H1 (cell line): Measurements from ENCODE around the gene MITF. TPM values are rescaled to one million over a fixed set of nuclear protein-coding genes. Genes with fewer than 3 reads are reported as not detected.

Source experiments
- CTCF ChIA-PET: fragments of 300-600 bp; sonication (Branson Sonifier 250); formaldehyde crosslinking; loops from one replicate; lab custom pipeline; 2021; ENCODE audit not compliant: partially characterized antibody; lab: Charles Lee
- POLR2A ChIA-PET: fragments of 300-600 bp; sonication (Branson Sonifier 250); formaldehyde crosslinking; loops from one replicate; lab custom pipeline; 2021; ENCODE audit warnings: inconsistent platforms; ENCODE audit not compliant: partially characterized antibody; lab: Charles Lee
- DNase-seq, 2 experiments: peaks; one replicate each; pipeline versions ENCODE4 v3.0.0 to v3.0.0-alpha.2; 2010 to 2022; ENCODE audit warnings: low spot score in 2 of 2, low read depth in 1 of 2, mixed read lengths in 1 of 2
- FAIRE-seq: peaks from 2 replicates; lab custom pipeline; 2011; peaks lifted over from hg19 to GRCh38; lab: Jason Lieb, UNC
- H2AFZ ChIP-seq: 2 replicates; pipeline ENCODE4 v1.8.1; 2012; ENCODE audit warnings: low read length, inconsistent platforms
- H2AK5ac ChIP-seq: 2 replicates; pipeline ENCODE4 v1.6.1; 2013; ENCODE audit warnings: low read depth, low read length
- H2BK120ac ChIP-seq: replicated peaks from 2 replicates; pipeline ENCODE3; 2013; ENCODE audit warnings: low read depth, low read length, inconsistent platforms
- H2BK12ac ChIP-seq: 2 replicates; pipeline ENCODE4 v1.6.1; 2013; ENCODE audit warnings: low read depth, low read length
- H2BK15ac ChIP-seq: 2 replicates; pipeline ENCODE4 v1.6.1; 2013; ENCODE audit warnings: low read length
- H2BK20ac ChIP-seq: 2 replicates; pipeline ENCODE4 v1.6.1; 2013; ENCODE audit warnings: low read length
- H2BK5ac ChIP-seq: 2 replicates; pipeline ENCODE4 v1.6.1; 2013; ENCODE audit warnings: low read depth, low read length
- H3K14ac ChIP-seq: 2 replicates; pipeline ENCODE4 v1.6.1; 2013; ENCODE audit warnings: inconsistent platforms; ENCODE audit not compliant: insufficient read length
- H3K18ac ChIP-seq: 2 replicates; pipeline ENCODE4 v1.6.1; 2013; ENCODE audit warnings: low read length; ENCODE audit errors: extremely low read depth
- H3K23ac ChIP-seq: 2 replicates; pipeline ENCODE4 v1.6.1; 2013; ENCODE audit warnings: inconsistent platforms; ENCODE audit not compliant: insufficient read length
- H3K23me2 ChIP-seq: 2 replicates; pipeline ENCODE4 v1.6.1; 2013; ENCODE audit warnings: low read depth, low read length
- H3K27ac ChIP-seq: 2 replicates; pipeline ENCODE4 v1.6.1; 2011; ENCODE audit warnings: low read depth, low read length, inconsistent platforms
- H3K27me3 ChIP-seq, 4 experiments: replicated peaks in 1 of 4; 1 replicate in 1 of 4; 2 replicates in 3 of 4; pipeline versions ENCODE4 v1.6.1 to v1.8.1; 2011 to 2013; ENCODE audit warnings: low read length in 3 of 4, mild to moderate bottlenecking in 3 of 4, inconsistent platforms in 2 of 4, mixed read lengths in 2 of 4, moderate library complexity in 1 of 4; ENCODE audit not compliant: control insufficient read depth in 3 of 4, insufficient read depth in 3 of 4; ENCODE audit errors: extremely low read depth in 1 of 4
- H3K36me3 ChIP-seq, 4 experiments: 2 replicates each; pipeline versions ENCODE4 v1.6.1 to v1.8.1; 2011 to 2013; ENCODE audit warnings: mild to moderate bottlenecking in 4 of 4, low read length in 3 of 4, moderate library complexity in 2 of 4, control low read depth in 1 of 4, inconsistent platforms in 1 of 4; ENCODE audit not compliant: insufficient read depth in 4 of 4, control insufficient read depth in 2 of 4
- H3K4ac ChIP-seq: replicated peaks from 2 replicates; pipeline ENCODE3; 2013; ENCODE audit warnings: low read length, low read depth, mixed read lengths, inconsistent platforms; ENCODE audit not compliant: insufficient read length
- H3K4me1 ChIP-seq, 4 experiments: replicated peaks in 1 of 4; 1 replicate in 1 of 4; 2 replicates in 3 of 4; pipeline versions ENCODE4 v1.6.1 to v1.8.1; 2011 to 2013; ENCODE audit warnings: low read length in 3 of 4, inconsistent platforms in 2 of 4, mixed read lengths in 1 of 4; ENCODE audit not compliant: insufficient read depth in 4 of 4, control insufficient read depth in 3 of 4
- H3K4me2 ChIP-seq, 2 experiments: 2 replicates each; pipeline versions ENCODE4 v1.6.1 to v1.8.1; 2011 to 2013; ENCODE audit warnings: low read depth in 2 of 2, low read length in 2 of 2, control low read depth in 1 of 2, inconsistent platforms in 1 of 2, mild to moderate bottlenecking in 1 of 2; ENCODE audit not compliant: insufficient read depth in 1 of 2
- H3K4me3 ChIP-seq, 4 experiments: fragments of 200-600, 300-600 bp in 1 of 4; sonication (generic), shearing (Covaris generic), sonication (Bioruptor Twin) in 1 of 4; 2 replicates each; pipeline versions ENCODE4 v1.5.1 to v1.8.1; 2011 to 2016; ENCODE audit warnings: low read length in 4 of 4, low read depth in 3 of 4, control low read depth in 2 of 4, inconsistent platforms in 2 of 4, mild to moderate bottlenecking in 2 of 4, mixed read lengths in 1 of 4, moderate library complexity in 1 of 4; ENCODE audit not compliant: insufficient read depth in 2 of 4; ENCODE audit errors: extremely low read depth in 1 of 4
- H3K56ac ChIP-seq: replicated peaks from 2 replicates; pipeline ENCODE3; 2013; ENCODE audit warnings: low read depth, mild to moderate bottlenecking, mixed read lengths, low read length, inconsistent platforms; ENCODE audit not compliant: insufficient read length
- H3K79me1 ChIP-seq: 2 replicates; pipeline ENCODE4 v1.6.1; 2013; ENCODE audit warnings: low read depth, low read length, control low read depth
- H3K79me2 ChIP-seq, 2 experiments: 2 replicates each; pipeline versions ENCODE4 v1.6.1 to v1.8.1; 2012 to 2013; ENCODE audit warnings: low read length in 2 of 2, mild to moderate bottlenecking in 2 of 2, inconsistent platforms in 1 of 2; ENCODE audit not compliant: insufficient read depth in 2 of 2, control insufficient read depth in 1 of 2
- H3K9ac ChIP-seq, 4 experiments: replicated peaks in 1 of 4; 1 replicate in 1 of 4; 2 replicates in 3 of 4; pipeline versions ENCODE4 v1.6.1 to v1.8.1; 2011 to 2013; ENCODE audit warnings: low read depth in 3 of 4, low read length in 3 of 4, control low read depth in 2 of 4, mild to moderate bottlenecking in 2 of 4, moderate library complexity in 2 of 4, inconsistent platforms in 1 of 4; ENCODE audit errors: extremely low read depth in 1 of 4
- H3K9me3 ChIP-seq, 2 experiments: 2 replicates each; pipeline versions ENCODE4 v1.6.1 to v1.8.1; 2012 to 2013; ENCODE audit warnings: mild to moderate bottlenecking in 2 of 2, moderate library complexity in 2 of 2, control low read depth in 1 of 2, inconsistent platforms in 1 of 2, low read depth in 1 of 2, low read length in 1 of 2, mixed read lengths in 1 of 2; ENCODE audit not compliant: insufficient read depth in 2 of 2
- H4K20me1 ChIP-seq, 2 experiments: replicated peaks in 1 of 2; 2 replicates each; pipeline versions ENCODE3 to v1.8.1; 2011 to 2013; ENCODE audit warnings: inconsistent platforms in 2 of 2, low read length in 2 of 2, mild to moderate bottlenecking in 1 of 2; ENCODE audit not compliant: insufficient read depth in 2 of 2, control insufficient read depth in 1 of 2
- H4K5ac ChIP-seq: 2 replicates; pipeline ENCODE4 v1.6.1; 2013; ENCODE audit warnings: low read length, low read depth, mixed read lengths, inconsistent platforms; ENCODE audit not compliant: insufficient read length
- H4K8ac ChIP-seq: 2 replicates; pipeline ENCODE4 v1.8.0; 2013; ENCODE audit warnings: mild to moderate bottlenecking, moderate library complexity, low read length, inconsistent platforms; ENCODE audit not compliant: insufficient read depth; ENCODE audit errors: extremely low read depth
- H4K91ac ChIP-seq: replicated peaks from 2 replicates; pipeline ENCODE3; 2013; ENCODE audit warnings: low read length, mixed read lengths, inconsistent platforms; ENCODE audit not compliant: insufficient read length
- BACH1 ChIP-seq: IDR thresholded peaks from 2 replicates; pipeline ENCODE4 v1.6.1; 2012; ENCODE audit warnings: low read length, improper control_type of control experiment
- FOSL1 ChIP-seq: IDR thresholded peaks from 2 replicates; pipeline ENCODE4 v1.6.1; 2011; ENCODE audit warnings: mild to moderate bottlenecking, low read depth, low read length, moderate library complexity; ENCODE audit not compliant: insufficient read depth
- KDM5A ChIP-seq: fragments of 200-600 bp; IDR thresholded peaks from 2 replicates; pipeline ENCODE4 v1.7.1; 2012; ENCODE audit warnings: mild to moderate bottlenecking, low read length, inconsistent platforms, mixed read lengths
- MAFK ChIP-seq: IDR thresholded peaks from 2 replicates; pipeline ENCODE4 v1.6.1; 2012; ENCODE audit warnings: low read depth, mild to moderate bottlenecking, improper control_type of control experiment, low read length
- POLR2AphosphoS5 ChIP-seq: IDR thresholded peaks from 2 replicates; pipeline ENCODE4 v1.6.1; 2011; ENCODE audit warnings: low read depth, low read length
- WGBS, 2 experiments: shearing (Covaris generic) in 1 of 2; methylation state at CpG; one replicate each; pipeline versions ENCODE4 v1.1.6 to v1.1.7; 2013 to 2015; ENCODE audit warnings: low lambda C conversion rate in 2 of 2, mixed read lengths in 2 of 2, inconsistent platforms in 1 of 2, low coverage in 1 of 2, missing lambda C conversion rate in 1 of 2; ENCODE audit not compliant: insufficient replicate concordance in 2 of 2, insufficient coverage in 1 of 2, insufficient read length in 1 of 2; ENCODE audit errors: extremely low coverage in 1 of 2, missing lambda C conversion rate in 1 of 2; 5-methylcytosine and 5-hydroxymethylcytosine counted together
- polyA plus RNA-seq, 7 experiments: library from polyadenylated mRNA; depleted of rRNA in 3 of 7; stranded (reverse) in 5 of 7; unstranded in 2 of 7; fragments of >200 nt in 5 of 7; fragments of 200-250 nt in 2 of 7; gene quantifications; 1 replicate in 5 of 7; 2 replicates in 1 of 7; 4 replicates in 1 of 7; pipeline versions ENCODE4 v1.2.1 to v1.2.3, GENCODE V29; 2011 to 2013; ENCODE audit warnings: missing spikeins in 2 of 7, mixed read lengths in 2 of 7
- total RNA-seq: library from RNA; stranded (reverse); fragmentation: NEBNext Ultra II Directional; extraction: Animal tissue kit (Norgen Biotek cat#: 25700); gene quantifications from 2 replicates; pipeline ENCODE4 v1.2.1, GENCODE V29; 2021

The MITF gene
- total and polyA plus RNA-seq, 2 of the 8 experiments (the other 6 are each of a cell fraction or from before 2014, with no cell fraction given), result 0.53 to 1.4 TPM

GRCh38 chr3:69869643-69870042 lies 130.4 kb downstream of the MITF start:
- H3K18ac ChIP-seq, result no peak overlapping the region
- no peak overlapping the region for H3K23ac ChIP-seq
- no peak overlapping the region for H3K9ac ChIP-seq
- no peak overlapping the region for H2AK5ac ChIP-seq
- H2AFZ ChIP-seq, result no peak overlapping the region
- no peaks in the 10 kb centered on the region for H3K79me2 ChIP-seq
- POLR2A ChIA-PET, result no interaction called here
- H4K5ac ChIP-seq, result no peak overlapping the region
- FAIRE-seq, result no peak
- no peaks in the 10 kb centered on the region for H3K9me3 ChIP-seq
- CTCF ChIA-PET, result interaction anchor here (0.5 kb wide), 1 partner anchor 17 kb away, joined by 3 read pairs; no protein-coding TSS in a partner anchor
- no peak overlapping the region for H3K14ac ChIP-seq
- no peak overlapping the region for H4K91ac ChIP-seq
- H2BK120ac ChIP-seq, result no peak overlapping the region
- H2BK12ac ChIP-seq, result no peak overlapping the region
- no peaks in the 10 kb centered on the region for H3K36me3 ChIP-seq
- H2BK5ac ChIP-seq, result no peak overlapping the region
- H3K27me3 ChIP-seq, result no peaks in the 10 kb centered on the region
- H4K20me1 ChIP-seq, result no peaks in the 10 kb centered on the region
- no peak overlapping the region for H3K27ac ChIP-seq
- no peak overlapping the region for H2BK15ac ChIP-seq
- no peak for TF ChIP-seq KDM5A
- TF ChIP-seq POLR2AphosphoS5, result no peak
- no peak for TF ChIP-seq FOSL1
- TF ChIP-seq MAFK, result no peak
- no peak for TF ChIP-seq BACH1
- H3K23me2 ChIP-seq, result no peaks in the 10 kb centered on the region
- H3K56ac ChIP-seq, result no peak overlapping the region
- no peak overlapping the region for H2BK20ac ChIP-seq
- no peak for DNase-seq
- H3K4me1 ChIP-seq, result no peaks in the 10 kb centered on the region
- no peaks in the 10 kb centered on the region for H3K79me1 ChIP-seq
- H4K8ac ChIP-seq, result no peak overlapping the region
- no peak overlapping the region for H3K4me3 ChIP-seq
- 90% methylated on average over 5 of the region's 5 CpGs; no CpG with 5 or more reads in 1 of the 2 experiments for WGBS, 2 experiments
- H3K4ac ChIP-seq, result no peak overlapping the region
- H3K4me2 ChIP-seq, result no peak overlapping the region
